Activated T-cell treated with anti-CD3 and anti-CD28 coated beads, Interleukin-2, amount 50 U/mL, for 24 hours (primary cell): Measurements from ENCODE around the gene TEX14.

Experiments
- DNase-seq: peaks from one replicate; pipeline ENCODE4 v3.0.0-alpha.2; 2020
- H3K27ac Mint-ChIP-seq: 2 replicates; pipeline ENCODE4 v1.8.0; 2020; ENCODE audit warnings: mild to moderate bottlenecking, mixed read lengths
- H3K27me3 Mint-ChIP-seq: 2 replicates; pipeline ENCODE4 v1.8.0; 2020; ENCODE audit warnings: mixed read lengths
- H3K36me3 Mint-ChIP-seq: 2 replicates; pipeline ENCODE4 v1.8.0; 2020; ENCODE audit warnings: low read depth, mixed read lengths
- H3K4me1 Mint-ChIP-seq: 2 replicates; pipeline ENCODE4 v1.8.0; 2020; ENCODE audit warnings: low read depth, mixed read lengths
- H3K4me3 Mint-ChIP-seq: 2 replicates; pipeline ENCODE4 v1.8.0; 2020; ENCODE audit warnings: mild to moderate bottlenecking, moderate library complexity, mixed read lengths
- H3K9me3 Mint-ChIP-seq: 2 replicates; pipeline ENCODE4 v1.8.0; 2020; ENCODE audit warnings: mixed read lengths

TEX14 gene

GRCh38 chr17:58532555-58532951 is 159.3 kb downstream of the TEX14 start:
- Mint-ChIP-seq H3K4me1 (peaks cover 6% of the 10 kb centered on the region), H3K9me3 (no peaks in the 10 kb centered on the region), H3K27me3 (peaks cover 59% of the 10 kb centered on the region), H3K36me3 (no peaks in the 10 kb centered on the region), H3K27ac (no peak overlapping the region), H3K4me3 (peak overlapping the region; percentile 51)
- no peak for DNase-seq

GRCh38 chr17:58531661-58532554 is 159.9 kb downstream of the TEX14 start:
- Mint-ChIP-seq H3K4me3 (peak overlapping the region; percentile 51), H3K9me3 (no peaks in the 10 kb centered on the region), H3K27me3 (peaks cover 59% of the 10 kb centered on the region), H3K4me1 (peaks cover 6% of the 10 kb centered on the region), H3K36me3 (no peaks in the 10 kb centered on the region), H3K27ac (no peak overlapping the region)
- peak; percentile 79 for DNase-seq

GRCh38 chr17:58531122-58531521 is 160.7 kb downstream of the TEX14 start:
- DNase-seq: no peak
- Mint-ChIP-seq H3K27ac (no peak overlapping the region), H3K27me3 (peaks cover 58% of the 10 kb centered on the region), H3K4me3 (peak overlapping the region; percentile 38), H3K36me3 (no peaks in the 10 kb centered on the region), H3K9me3 (no peaks in the 10 kb centered on the region), H3K4me1 (peaks cover 6% of the 10 kb centered on the region)

GRCh38 chr17:58530655-58531054 is 161.2 kb downstream of the TEX14 start:
- H3K27ac Mint-ChIP-seq: no peak overlapping the region
- peaks cover 6% of the 10 kb centered on the region for H3K4me1 Mint-ChIP-seq
- DNase-seq: no peak
- no peak overlapping the region for H3K4me3 Mint-ChIP-seq
- H3K27me3 Mint-ChIP-seq: peaks cover 53% of the 10 kb centered on the region
- no peaks in the 10 kb centered on the region for H3K9me3 Mint-ChIP-seq
- no peaks in the 10 kb centered on the region for H3K36me3 Mint-ChIP-seq

- Mint-ChIP-seq H3K36me3 (no peaks in the 10 kb centered on the region), H3K27ac (no peak overlapping the region), H3K9me3 (no peaks in the 10 kb centered on the region), H3K4me3 (no peak overlapping the region), H3K4me1 (peaks cover 6% of the 10 kb centered on the region), H3K27me3 (peaks cover 40% of the 10 kb centered on the region)
- DNase-seq: no peak
Measured at GRCh38 chr17:58529275-58529674, 162.6 kb downstream of the TEX14 start.

- Mint-ChIP-seq H3K27ac (no peak overlapping the region), H3K27me3 (peaks cover 34% of the 10 kb centered on the region), H3K36me3 (no peaks in the 10 kb centered on the region), H3K4me1 (peaks cover 6% of the 10 kb centered on the region), H3K4me3 (no peak overlapping the region), H3K9me3 (no peaks in the 10 kb centered on the region)
- no peak for DNase-seq
Measured at GRCh38 chr17:58528443-58528842, 163.4 kb downstream of the TEX14 start.

GRCh38 chr17:58527949-58528348 is 163.9 kb downstream of the TEX14 start:
- Mint-ChIP-seq H3K27me3 (peaks cover 29% of the 10 kb centered on the region), H3K4me3 (no peak overlapping the region), H3K4me1 (peaks cover 6% of the 10 kb centered on the region), H3K36me3 (no peaks in the 10 kb centered on the region), H3K27ac (no peak overlapping the region), H3K9me3 (no peaks in the 10 kb centered on the region)
- no peak for DNase-seq

GRCh38 chr17:58527306-58527705 is 164.5 kb downstream of the TEX14 start:
- H3K27ac Mint-ChIP-seq: no peak overlapping the region
- no peaks in the 10 kb centered on the region for H3K36me3 Mint-ChIP-seq

GRCh38 chr17:58525239-58525638 is 166.6 kb downstream of the TEX14 start:
- Mint-ChIP-seq H3K27ac (no peak overlapping the region), H3K4me1 (peaks cover 1% of the 10 kb centered on the region), H3K4me3 (no peak overlapping the region), H3K36me3 (no peaks in the 10 kb centered on the region), H3K9me3 (no peaks in the 10 kb centered on the region), H3K27me3 (peaks cover 11% of the 10 kb centered on the region)
- DNase-seq: no peak

More at GRCh38 chr17:58527306-58527705, 164.5 kb downstream of the TEX14 start:
- no peak for DNase-seq
- Mint-ChIP-seq H3K9me3 (no peaks in the 10 kb centered on the region), H3K4me3 (no peak overlapping the region), H3K4me1 (peaks cover 3% of the 10 kb centered on the region), H3K27me3 (peaks cover 22% of the 10 kb centered on the region)

- DNase-seq: no peak
- Mint-ChIP-seq H3K36me3 (peaks cover 2% of the 10 kb centered on the region), H3K27ac (no peak overlapping the region), H3K4me3 (no peak overlapping the region), H3K4me1 (peaks cover 22% of the 10 kb centered on the region), H3K9me3 (no peaks in the 10 kb centered on the region), H3K27me3 (no peaks in the 10 kb centered on the region)
Measured at GRCh38 chr17:58521680-58522079, 170.2 kb downstream of the TEX14 start.

- no peak for DNase-seq
- Mint-ChIP-seq H3K27ac (peak overlapping the region; percentile 20), H3K27me3 (no peaks in the 10 kb centered on the region), H3K9me3 (no peaks in the 10 kb centered on the region), H3K36me3 (peaks cover 2% of the 10 kb centered on the region), H3K4me1 (peaks cover 30% of the 10 kb centered on the region), H3K4me3 (no peak overlapping the region)
Measured at GRCh38 chr17:58520843-58521430, 170.9 kb downstream of the TEX14 start.

GRCh38 chr17:58517928-58518609 is 173.8 kb downstream of the TEX14 start:
- Mint-ChIP-seq H3K4me1 (peaks cover 48% of the 10 kb centered on the region), H3K27ac (peak overlapping the region; percentile 98), H3K4me3 (peak overlapping the region; percentile 93)

GRCh38 chr17:58517378-58517927 is 174.4 kb downstream of the TEX14 start:
- DNase-seq: no peak
- H3K36me3 Mint-ChIP-seq: peaks cover 21% of the 10 kb centered on the region
- H3K27me3 Mint-ChIP-seq: no peaks in the 10 kb centered on the region
- peak overlapping the region; percentile 98 for H3K27ac Mint-ChIP-seq
- H3K4me3 Mint-ChIP-seq: peak overlapping the region; percentile 93
- H3K4me1 Mint-ChIP-seq: peaks cover 55% of the 10 kb centered on the region
- no peaks in the 10 kb centered on the region for H3K9me3 Mint-ChIP-seq

More at GRCh38 chr17:58517928-58518609, 173.8 kb downstream of the TEX14 start:
- Mint-ChIP-seq H3K27me3 (no peaks in the 10 kb centered on the region), H3K9me3 (no peaks in the 10 kb centered on the region), H3K36me3 (peaks cover 15% of the 10 kb centered on the region)
- peak; percentile 99 for DNase-seq

GRCh38 chr17:58516644-58517377 is 175.0 kb downstream of the TEX14 start:
- Mint-ChIP-seq H3K27me3 (no peaks in the 10 kb centered on the region), H3K27ac (peak overlapping the region; percentile 98), H3K4me3 (peak overlapping the region; percentile 93), H3K36me3 (peaks cover 28% of the 10 kb centered on the region), H3K9me3 (no peaks in the 10 kb centered on the region), H3K4me1 (peaks cover 59% of the 10 kb centered on the region)
- DNase-seq: no peak
